Prostate gland (tissue), 2 donors: ENCODE measurements around the gene PSD4. TPM values are rescaled to one million over a fixed set of nuclear protein-coding genes. Genes with fewer than 3 reads are reported as not detected.
A peak's percentile ranks its signal among the peaks of the same experiment; 100 is the strongest.

Experiments used
- DNase-seq: peaks from one replicate; pipeline ENCODE4 v3.0.0-alpha.2; 2019; ENCODE audit warnings: low spot score
- H3K27ac ChIP-seq, 2 donors: fragments of 200-600 bp; sonication (generic); 2 replicates each; pipeline ENCODE4 v1.5.1; 2017 to 2019
- H3K27me3 ChIP-seq: fragments of 200-600 bp; sonication (generic); replicated peaks from 2 replicates; pipeline ENCODE4 v1.5.1; 2019; ENCODE audit not compliant: insufficient read depth
- H3K36me3 ChIP-seq, 2 donors: fragments of 200-600 bp; sonication (generic); 1 replicate in 1 of 2; 2 replicates in 1 of 2; pipeline versions ENCODE4 v1.5.1 to v1.8.1; 2017 to 2019
- H3K4me1 ChIP-seq: fragments of 200-600 bp; sonication (generic); replicated peaks from 2 replicates; pipeline ENCODE4 v1.5.1; 2019
- H3K4me3 ChIP-seq, 2 donors: fragments of 200-600 bp; sonication (generic); 2 replicates each; pipeline ENCODE4 v1.5.1; 2017 to 2019
- H3K9me3 ChIP-seq: fragments of 200-600 bp; sonication (generic); 2 replicates; pipeline ENCODE4 v1.5.1; 2017
- POLR2A ChIP-seq: fragments of 450-650 bp; IDR thresholded peaks from one replicate; pipeline ENCODE4 v1.6.1; 2016; ENCODE audit warnings: antibody characterized with exemption, mild to moderate bottlenecking
- POLR2AphosphoS5 ChIP-seq: sonication (generic); formaldehyde crosslinking; IDR thresholded peaks from one replicate; pipeline ENCODE4 v1.6.1; 2017; ENCODE audit warnings: antibody characterized with exemption
- WGBS: methylation state at CpG from one replicate; pipeline ENCODE4 v1.1.5; 2018; 5-methylcytosine and 5-hydroxymethylcytosine counted together
- intact Hi-C: fragments of 100-400 bp; cut with DNase I; formaldehyde crosslinking; loops from one replicate; pipeline ENCODE4 v1.14.2; 2022
- total RNA-seq, 2 donors: library from RNA; depleted of rRNA; stranded (reverse); fragments of >200 nt; gene quantifications; one replicate each; pipeline ENCODE4 v1.1.0, GENCODE V29; 2016
- TF ChIP-seq, protein P1 (sequence below), 4 experiments: fragments of 200-600 bp in 2 of 4; fragments of 450-650 bp in 2 of 4; sonication (generic) in 2 of 4; IDR thresholded peaks; 1 replicate in 3 of 4; 2 replicates in 1 of 4; pipeline ENCODE4 v1.5.1; 2016 to 2019; ENCODE audit warnings: antibody characterized with exemption in 4 of 4, mild to moderate bottlenecking in 2 of 4, moderate library complexity in 2 of 4

The PSD4 gene
- total RNA-seq, 2 donors from 2014 or later = 139 to 221 TPM

DNA sequence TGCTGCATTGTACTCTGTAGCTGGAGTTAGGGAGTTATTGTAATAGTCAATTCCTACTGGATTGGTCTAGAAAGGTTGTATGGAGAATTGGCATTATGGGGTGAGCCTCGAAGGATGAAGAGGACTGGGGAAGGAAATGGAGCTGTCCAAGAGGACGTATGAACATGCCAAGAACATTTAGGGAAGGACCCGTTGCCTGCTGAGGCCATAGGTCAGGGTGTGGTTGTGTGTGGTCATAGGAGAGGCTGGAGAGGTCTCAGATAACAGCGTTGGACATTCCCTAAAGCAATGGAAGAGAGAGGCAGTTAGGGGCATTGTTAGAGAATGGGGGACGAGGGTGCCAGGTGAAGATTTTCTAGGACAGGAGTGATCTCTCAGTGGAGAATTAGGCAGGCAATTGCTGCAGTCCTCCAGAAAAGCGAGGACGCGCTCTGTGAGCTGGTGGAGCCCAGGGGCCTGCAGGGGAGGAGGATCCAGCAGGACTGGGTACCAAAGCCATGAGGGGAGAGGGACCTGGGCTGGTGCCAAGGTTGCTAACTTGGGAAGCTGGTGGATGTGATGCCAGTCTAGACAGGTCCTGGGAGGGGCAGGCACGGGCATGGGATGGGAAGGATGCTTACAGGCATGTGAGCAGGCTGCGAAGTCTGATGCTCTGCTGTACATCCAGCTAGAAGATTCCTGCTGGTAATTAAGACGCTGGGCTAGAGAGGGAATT is 9.4 kb upstream of the PSD4 start:
- no peak for DNase-seq
- Histone ChIP-seq H3K4me3 (no peak overlapping the region), H3K4me1 (peaks cover 2% of the 10 kb centered on the region), H3K27me3 (no peaks in the 10 kb centered on the region), H3K27ac (no peak overlapping the region), H3K36me3 (no peaks in the 10 kb centered on the region), H3K9me3 (no peaks in the 10 kb centered on the region)
- WGBS = 68% methylated on average over 11 of the region's 11 CpGs
- no peak for TF ChIP-seq POLR2A
- TF ChIP-seq, protein P1, sequence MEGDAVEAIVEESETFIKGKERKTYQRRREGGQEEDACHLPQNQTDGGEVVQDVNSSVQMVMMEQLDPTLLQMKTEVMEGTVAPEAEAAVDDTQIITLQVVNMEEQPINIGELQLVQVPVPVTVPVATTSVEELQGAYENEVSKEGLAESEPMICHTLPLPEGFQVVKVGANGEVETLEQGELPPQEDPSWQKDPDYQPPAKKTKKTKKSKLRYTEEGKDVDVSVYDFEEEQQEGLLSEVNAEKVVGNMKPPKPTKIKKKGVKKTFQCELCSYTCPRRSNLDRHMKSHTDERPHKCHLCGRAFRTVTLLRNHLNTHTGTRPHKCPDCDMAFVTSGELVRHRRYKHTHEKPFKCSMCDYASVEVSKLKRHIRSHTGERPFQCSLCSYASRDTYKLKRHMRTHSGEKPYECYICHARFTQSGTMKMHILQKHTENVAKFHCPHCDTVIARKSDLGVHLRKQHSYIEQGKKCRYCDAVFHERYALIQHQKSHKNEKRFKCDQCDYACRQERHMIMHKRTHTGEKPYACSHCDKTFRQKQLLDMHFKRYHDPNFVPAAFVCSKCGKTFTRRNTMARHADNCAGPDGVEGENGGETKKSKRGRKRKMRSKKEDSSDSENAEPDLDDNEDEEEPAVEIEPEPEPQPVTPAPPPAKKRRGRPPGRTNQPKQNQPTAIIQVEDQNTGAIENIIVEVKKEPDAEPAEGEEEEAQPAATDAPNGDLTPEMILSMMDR (IDR thresholded peaks at IDR 0.05) = no peak
- TF ChIP-seq POLR2AphosphoS5 = no peak
- intact Hi-C loops = no loop called here

DNA sequence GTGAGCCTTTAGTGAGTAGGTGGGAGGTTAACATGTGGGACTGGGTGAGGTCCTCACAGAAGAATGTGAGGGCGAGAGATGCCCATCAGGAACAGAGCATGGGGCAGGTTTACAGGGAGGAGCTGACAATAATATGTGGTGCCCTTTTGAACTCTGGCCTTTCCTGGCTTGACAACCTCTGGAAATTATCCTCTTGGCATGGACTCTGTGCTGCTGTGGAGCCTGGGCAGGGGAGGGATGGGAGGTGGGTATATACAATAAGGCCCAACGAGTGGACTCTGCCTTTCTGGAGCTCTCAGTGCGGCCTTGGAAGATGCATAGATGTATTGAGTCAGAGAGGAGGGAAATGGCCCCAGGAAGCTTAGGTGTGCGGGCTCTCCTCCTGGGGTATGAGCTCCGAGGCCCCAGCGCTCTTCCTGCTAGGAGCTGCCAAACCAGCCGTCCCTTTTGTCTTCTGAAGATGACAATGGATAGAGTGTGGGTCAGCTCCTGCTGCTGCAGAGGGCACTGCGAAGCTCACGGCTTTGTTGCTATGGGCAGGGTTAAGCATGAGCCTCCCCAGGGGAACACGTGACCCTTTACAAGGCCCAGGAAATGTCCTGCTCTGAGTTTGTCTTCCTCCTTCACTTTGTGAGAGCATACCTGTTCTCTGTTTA is 8.7 kb upstream of the PSD4 start:
- no peak overlapping the region for H3K4me3 ChIP-seq
- 76% methylated on average over 10 of the region's 10 CpGs for WGBS
- TF ChIP-seq POLR2AphosphoS5 (peak; percentile 61), POLR2A (no peak)
- TF ChIP-seq, protein P1 (IDR thresholded peaks at IDR 0.05) = no peak
- no peaks in the 10 kb centered on the region for H3K27me3 ChIP-seq
- H3K9me3 ChIP-seq = no peaks in the 10 kb centered on the region
- H3K27ac ChIP-seq = no peak overlapping the region
- intact Hi-C loops = no loop called here
- DNase-seq = peak; percentile 53
- H3K4me1 ChIP-seq = no peaks in the 10 kb centered on the region
- H3K36me3 ChIP-seq = no peaks in the 10 kb centered on the region

DNA sequence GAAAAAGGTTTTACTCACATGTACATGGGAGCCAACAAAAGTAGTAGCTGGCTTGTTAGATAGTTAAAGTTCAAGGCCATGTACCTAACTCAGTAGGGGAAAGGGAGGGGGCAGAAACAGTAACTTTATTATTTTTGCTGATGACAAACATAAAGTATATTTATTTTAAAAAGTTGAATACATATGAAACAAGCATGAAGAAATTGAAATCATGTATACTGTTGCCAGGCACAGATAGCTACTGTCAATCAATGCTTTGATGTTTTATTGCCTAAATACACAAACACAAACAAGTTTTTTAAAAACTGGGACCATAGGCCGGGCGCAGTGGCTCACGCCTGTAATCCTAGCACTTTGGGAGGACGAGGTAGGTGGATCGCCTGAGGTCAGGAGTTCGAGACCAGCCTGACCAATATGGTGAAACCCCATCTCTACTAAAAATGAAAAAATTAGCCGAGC is 7.6 kb upstream of the PSD4 start:
- TF ChIP-seq POLR2AphosphoS5 (no peak), POLR2A (no peak)
- TF ChIP-seq, protein P1 (IDR thresholded peaks at IDR 0.05) = no peak
- intact Hi-C loops = no loop called here
- DNase-seq = no peak
- WGBS = 94% methylated on average over 7 of the region's 7 CpGs
- Histone ChIP-seq H3K27ac (no peak overlapping the region), H3K36me3 (no peaks in the 10 kb centered on the region), H3K4me3 (no peak overlapping the region), H3K4me1 (no peaks in the 10 kb centered on the region), H3K27me3 (no peaks in the 10 kb centered on the region), H3K9me3 (no peaks in the 10 kb centered on the region)

DNA sequence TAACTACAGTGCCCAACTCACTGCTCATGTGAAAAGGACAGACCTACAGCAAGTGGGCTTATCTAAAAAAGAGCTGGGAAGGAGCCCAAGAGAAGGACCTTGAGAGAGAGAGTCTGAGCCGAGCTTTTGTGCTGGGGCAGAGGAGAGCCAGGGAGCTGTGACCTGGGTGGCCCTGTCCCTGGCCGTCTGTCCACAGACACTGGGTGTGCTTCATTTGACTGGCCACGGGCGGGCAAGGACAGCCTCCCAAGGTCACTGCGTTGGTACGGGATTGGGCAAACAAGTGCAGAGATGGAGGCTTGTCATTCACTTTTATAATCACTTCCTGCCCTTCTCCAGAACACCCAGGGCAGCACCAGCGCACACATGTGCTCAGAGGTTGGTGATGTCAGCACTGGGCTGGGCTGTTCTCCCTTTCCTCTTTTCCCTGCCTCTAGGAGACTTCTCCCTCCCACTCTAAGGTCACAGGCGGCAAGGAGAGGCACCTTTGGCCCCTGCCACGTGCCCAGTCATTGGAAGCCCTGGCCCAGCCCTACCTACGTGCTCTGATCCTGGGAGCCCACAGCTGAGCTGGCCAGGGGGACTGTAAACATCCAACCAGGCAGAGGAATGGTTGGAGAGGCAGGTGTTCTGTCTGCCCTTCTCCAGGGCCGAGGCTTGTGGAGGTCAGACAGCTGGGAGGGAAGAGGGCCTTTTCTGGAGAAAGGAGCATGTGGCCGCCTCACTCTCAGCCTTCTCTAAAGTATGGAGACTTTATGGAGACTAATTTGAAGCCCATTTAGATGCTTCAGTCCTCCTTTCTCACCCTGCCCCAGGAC is 6.4 kb upstream of the PSD4 start:
- intact Hi-C loops = no loop called here
- H3K27ac ChIP-seq = no peak overlapping the region
- no peaks in the 10 kb centered on the region for H3K36me3 ChIP-seq
- H3K4me3 ChIP-seq = no peak overlapping the region
- H3K4me1 ChIP-seq = no peaks in the 10 kb centered on the region
- WGBS = 76% methylated on average over 12 of the region's 12 CpGs
- no peak for TF ChIP-seq POLR2AphosphoS5
- TF ChIP-seq, protein P1 (IDR thresholded peaks at IDR 0.05) = no peak
- TF ChIP-seq POLR2A = no peak
- DNase-seq = no peak
- H3K9me3 ChIP-seq = no peaks in the 10 kb centered on the region
- H3K27me3 ChIP-seq = no peaks in the 10 kb centered on the region
